H1 (cell line): ENCODE measurements around the gene TMUB1. TPM values are rescaled to one million over a fixed set of nuclear protein-coding genes. Genes with fewer than 3 reads are reported as not detected.

Experiments
- CTCF ChIA-PET: fragments of 300-600 bp; sonication (Branson Sonifier 250); formaldehyde crosslinking; loops from one replicate; lab custom pipeline; 2021; ENCODE audit not compliant: partially characterized antibody; lab: Charles Lee
- POLR2A ChIA-PET: fragments of 300-600 bp; sonication (Branson Sonifier 250); formaldehyde crosslinking; loops from one replicate; lab custom pipeline; 2021; ENCODE audit warnings: inconsistent platforms; ENCODE audit not compliant: partially characterized antibody; lab: Charles Lee
- DNase-seq, 2 experiments: peaks; one replicate each; pipeline versions ENCODE4 v3.0.0 to v3.0.0-alpha.2; 2010 to 2022; ENCODE audit warnings: low spot score in 2 of 2, low read depth in 1 of 2, mixed read lengths in 1 of 2
- FAIRE-seq: peaks from 2 replicates; lab custom pipeline; 2011; peaks lifted over from hg19 to GRCh38; lab: Jason Lieb, UNC
- H2AFZ ChIP-seq: 2 replicates; pipeline ENCODE4 v1.8.1; 2012; ENCODE audit warnings: low read length, inconsistent platforms
- H2AK5ac ChIP-seq: 2 replicates; pipeline ENCODE4 v1.6.1; 2013; ENCODE audit warnings: low read depth, low read length
- H2BK120ac ChIP-seq: replicated peaks from 2 replicates; pipeline ENCODE3; 2013; ENCODE audit warnings: low read depth, low read length, inconsistent platforms
- H2BK12ac ChIP-seq: 2 replicates; pipeline ENCODE4 v1.6.1; 2013; ENCODE audit warnings: low read depth, low read length
- H2BK15ac ChIP-seq: 2 replicates; pipeline ENCODE4 v1.6.1; 2013; ENCODE audit warnings: low read length
- H2BK20ac ChIP-seq: 2 replicates; pipeline ENCODE4 v1.6.1; 2013; ENCODE audit warnings: low read length
- H2BK5ac ChIP-seq: 2 replicates; pipeline ENCODE4 v1.6.1; 2013; ENCODE audit warnings: low read depth, low read length
- H3K14ac ChIP-seq: 2 replicates; pipeline ENCODE4 v1.6.1; 2013; ENCODE audit warnings: inconsistent platforms; ENCODE audit not compliant: insufficient read length
- H3K18ac ChIP-seq: 2 replicates; pipeline ENCODE4 v1.6.1; 2013; ENCODE audit warnings: low read length; ENCODE audit errors: extremely low read depth
- H3K23ac ChIP-seq: 2 replicates; pipeline ENCODE4 v1.6.1; 2013; ENCODE audit warnings: inconsistent platforms; ENCODE audit not compliant: insufficient read length
- H3K23me2 ChIP-seq: 2 replicates; pipeline ENCODE4 v1.6.1; 2013; ENCODE audit warnings: low read depth, low read length
- H3K27ac ChIP-seq: 2 replicates; pipeline ENCODE4 v1.6.1; 2011; ENCODE audit warnings: low read depth, low read length, inconsistent platforms
- H3K27me3 ChIP-seq, 4 experiments: replicated peaks in 1 of 4; 1 replicate in 1 of 4; 2 replicates in 3 of 4; pipeline versions ENCODE4 v1.6.1 to v1.8.1; 2011 to 2013; ENCODE audit warnings: low read length in 3 of 4, mild to moderate bottlenecking in 3 of 4, inconsistent platforms in 2 of 4, mixed read lengths in 2 of 4, moderate library complexity in 1 of 4; ENCODE audit not compliant: control insufficient read depth in 3 of 4, insufficient read depth in 3 of 4; ENCODE audit errors: extremely low read depth in 1 of 4
- H3K36me3 ChIP-seq, 4 experiments: 2 replicates each; pipeline versions ENCODE4 v1.6.1 to v1.8.1; 2011 to 2013; ENCODE audit warnings: mild to moderate bottlenecking in 4 of 4, low read length in 3 of 4, moderate library complexity in 2 of 4, control low read depth in 1 of 4, inconsistent platforms in 1 of 4; ENCODE audit not compliant: insufficient read depth in 4 of 4, control insufficient read depth in 2 of 4
- H3K4ac ChIP-seq: replicated peaks from 2 replicates; pipeline ENCODE3; 2013; ENCODE audit warnings: low read length, low read depth, mixed read lengths, inconsistent platforms; ENCODE audit not compliant: insufficient read length
- H3K4me1 ChIP-seq, 4 experiments: replicated peaks in 1 of 4; 1 replicate in 1 of 4; 2 replicates in 3 of 4; pipeline versions ENCODE4 v1.6.1 to v1.8.1; 2011 to 2013; ENCODE audit warnings: low read length in 3 of 4, inconsistent platforms in 2 of 4, mixed read lengths in 1 of 4; ENCODE audit not compliant: insufficient read depth in 4 of 4, control insufficient read depth in 3 of 4
- H3K4me2 ChIP-seq, 2 experiments: 2 replicates each; pipeline versions ENCODE4 v1.6.1 to v1.8.1; 2011 to 2013; ENCODE audit warnings: low read depth in 2 of 2, low read length in 2 of 2, control low read depth in 1 of 2, inconsistent platforms in 1 of 2, mild to moderate bottlenecking in 1 of 2; ENCODE audit not compliant: insufficient read depth in 1 of 2
- H3K4me3 ChIP-seq, 4 experiments: fragments of 200-600, 300-600 bp in 1 of 4; sonication (generic), shearing (Covaris generic), sonication (Bioruptor Twin) in 1 of 4; 2 replicates each; pipeline versions ENCODE4 v1.5.1 to v1.8.1; 2011 to 2016; ENCODE audit warnings: low read length in 4 of 4, low read depth in 3 of 4, control low read depth in 2 of 4, inconsistent platforms in 2 of 4, mild to moderate bottlenecking in 2 of 4, mixed read lengths in 1 of 4, moderate library complexity in 1 of 4; ENCODE audit not compliant: insufficient read depth in 2 of 4; ENCODE audit errors: extremely low read depth in 1 of 4
- H3K56ac ChIP-seq: replicated peaks from 2 replicates; pipeline ENCODE3; 2013; ENCODE audit warnings: low read depth, mild to moderate bottlenecking, mixed read lengths, low read length, inconsistent platforms; ENCODE audit not compliant: insufficient read length
- H3K79me1 ChIP-seq: 2 replicates; pipeline ENCODE4 v1.6.1; 2013; ENCODE audit warnings: low read depth, low read length, control low read depth
- H3K79me2 ChIP-seq, 2 experiments: 2 replicates each; pipeline versions ENCODE4 v1.6.1 to v1.8.1; 2012 to 2013; ENCODE audit warnings: low read length in 2 of 2, mild to moderate bottlenecking in 2 of 2, inconsistent platforms in 1 of 2; ENCODE audit not compliant: insufficient read depth in 2 of 2, control insufficient read depth in 1 of 2
- H3K9ac ChIP-seq, 4 experiments: replicated peaks in 1 of 4; 1 replicate in 1 of 4; 2 replicates in 3 of 4; pipeline versions ENCODE4 v1.6.1 to v1.8.1; 2011 to 2013; ENCODE audit warnings: low read depth in 3 of 4, low read length in 3 of 4, control low read depth in 2 of 4, mild to moderate bottlenecking in 2 of 4, moderate library complexity in 2 of 4, inconsistent platforms in 1 of 4; ENCODE audit errors: extremely low read depth in 1 of 4
- H3K9me3 ChIP-seq, 2 experiments: 2 replicates each; pipeline versions ENCODE4 v1.6.1 to v1.8.1; 2012 to 2013; ENCODE audit warnings: mild to moderate bottlenecking in 2 of 2, moderate library complexity in 2 of 2, control low read depth in 1 of 2, inconsistent platforms in 1 of 2, low read depth in 1 of 2, low read length in 1 of 2, mixed read lengths in 1 of 2; ENCODE audit not compliant: insufficient read depth in 2 of 2
- H4K20me1 ChIP-seq, 2 experiments: replicated peaks in 1 of 2; 2 replicates each; pipeline versions ENCODE3 to v1.8.1; 2011 to 2013; ENCODE audit warnings: inconsistent platforms in 2 of 2, low read length in 2 of 2, mild to moderate bottlenecking in 1 of 2; ENCODE audit not compliant: insufficient read depth in 2 of 2, control insufficient read depth in 1 of 2
- H4K5ac ChIP-seq: 2 replicates; pipeline ENCODE4 v1.6.1; 2013; ENCODE audit warnings: low read length, low read depth, mixed read lengths, inconsistent platforms; ENCODE audit not compliant: insufficient read length
- H4K8ac ChIP-seq: 2 replicates; pipeline ENCODE4 v1.8.0; 2013; ENCODE audit warnings: mild to moderate bottlenecking, moderate library complexity, low read length, inconsistent platforms; ENCODE audit not compliant: insufficient read depth; ENCODE audit errors: extremely low read depth
- H4K91ac ChIP-seq: replicated peaks from 2 replicates; pipeline ENCODE3; 2013; ENCODE audit warnings: low read length, mixed read lengths, inconsistent platforms; ENCODE audit not compliant: insufficient read length
- CHD1 ChIP-seq: IDR thresholded peaks from 2 replicates; pipeline ENCODE4 v1.6.1; 2012; ENCODE audit warnings: low read depth, low read length, improper control_type of control experiment
- HDAC6 ChIP-seq: IDR thresholded peaks from one replicate; pipeline ENCODE4 v1.7.1; 2012; ENCODE audit warnings: low read depth, mild to moderate bottlenecking, inconsistent platforms, low read length, moderate library complexity
- POU5F1 ChIP-seq: IDR thresholded peaks from 2 replicates; pipeline ENCODE4 v1.6.1; 2011; ENCODE audit warnings: low read depth, mild to moderate bottlenecking, low read length, moderate library complexity
- RNF2 ChIP-seq: fragments of 200-900, 300-1000 bp; sonication (generic); IDR thresholded peaks from 2 replicates; pipeline ENCODE4 v1.7.1; 2016; ENCODE audit warnings: borderline replicate concordance, low read depth, mild to moderate bottlenecking, antibody characterized with exemption, low read length; ENCODE audit not compliant: poor library complexity, severe bottlenecking; ENCODE audit errors: missing control alignments
- RXRA ChIP-seq: IDR thresholded peaks from 2 replicates; pipeline ENCODE4 v1.6.1; 2011; ENCODE audit warnings: low read depth, mild to moderate bottlenecking, low read length, moderate library complexity; ENCODE audit not compliant: insufficient read depth
- WGBS, 2 experiments: shearing (Covaris generic) in 1 of 2; methylation state at CpG; one replicate each; pipeline versions ENCODE4 v1.1.6 to v1.1.7; 2013 to 2015; ENCODE audit warnings: low lambda C conversion rate in 2 of 2, mixed read lengths in 2 of 2, inconsistent platforms in 1 of 2, low coverage in 1 of 2, missing lambda C conversion rate in 1 of 2; ENCODE audit not compliant: insufficient replicate concordance in 2 of 2, insufficient coverage in 1 of 2, insufficient read length in 1 of 2; ENCODE audit errors: extremely low coverage in 1 of 2, missing lambda C conversion rate in 1 of 2; 5-methylcytosine and 5-hydroxymethylcytosine counted together
- polyA plus RNA-seq, 7 experiments: library from polyadenylated mRNA; depleted of rRNA in 3 of 7; stranded (reverse) in 5 of 7; unstranded in 2 of 7; fragments of >200 nt in 5 of 7; fragments of 200-250 nt in 2 of 7; gene quantifications; 1 replicate in 5 of 7; 2 replicates in 1 of 7; 4 replicates in 1 of 7; pipeline versions ENCODE4 v1.2.1 to v1.2.3, GENCODE V29; 2011 to 2013; ENCODE audit warnings: missing spikeins in 2 of 7, mixed read lengths in 2 of 7
- total RNA-seq: library from RNA; stranded (reverse); fragmentation: NEBNext Ultra II Directional; extraction: Animal tissue kit (Norgen Biotek cat#: 25700); gene quantifications from 2 replicates; pipeline ENCODE4 v1.2.1, GENCODE V29; 2021
- TF ChIP-seq, protein P1 (sequence below): IDR thresholded peaks from 2 replicates; pipeline ENCODE4 v1.6.1; 2012; ENCODE audit warnings: low read length, inconsistent platforms
- TF ChIP-seq, protein P2 (sequence below): IDR thresholded peaks from 2 replicates; pipeline ENCODE4 v1.6.1; 2011; ENCODE audit warnings: low read depth, mild to moderate bottlenecking, low read length; ENCODE audit not compliant: insufficient read depth

The TMUB1 gene
- total and polyA plus RNA-seq, 2 of the 8 experiments (the other 6 are each of a cell fraction or from before 2014, with no cell fraction given) = 41.4 to 56.2 TPM

DNA sequence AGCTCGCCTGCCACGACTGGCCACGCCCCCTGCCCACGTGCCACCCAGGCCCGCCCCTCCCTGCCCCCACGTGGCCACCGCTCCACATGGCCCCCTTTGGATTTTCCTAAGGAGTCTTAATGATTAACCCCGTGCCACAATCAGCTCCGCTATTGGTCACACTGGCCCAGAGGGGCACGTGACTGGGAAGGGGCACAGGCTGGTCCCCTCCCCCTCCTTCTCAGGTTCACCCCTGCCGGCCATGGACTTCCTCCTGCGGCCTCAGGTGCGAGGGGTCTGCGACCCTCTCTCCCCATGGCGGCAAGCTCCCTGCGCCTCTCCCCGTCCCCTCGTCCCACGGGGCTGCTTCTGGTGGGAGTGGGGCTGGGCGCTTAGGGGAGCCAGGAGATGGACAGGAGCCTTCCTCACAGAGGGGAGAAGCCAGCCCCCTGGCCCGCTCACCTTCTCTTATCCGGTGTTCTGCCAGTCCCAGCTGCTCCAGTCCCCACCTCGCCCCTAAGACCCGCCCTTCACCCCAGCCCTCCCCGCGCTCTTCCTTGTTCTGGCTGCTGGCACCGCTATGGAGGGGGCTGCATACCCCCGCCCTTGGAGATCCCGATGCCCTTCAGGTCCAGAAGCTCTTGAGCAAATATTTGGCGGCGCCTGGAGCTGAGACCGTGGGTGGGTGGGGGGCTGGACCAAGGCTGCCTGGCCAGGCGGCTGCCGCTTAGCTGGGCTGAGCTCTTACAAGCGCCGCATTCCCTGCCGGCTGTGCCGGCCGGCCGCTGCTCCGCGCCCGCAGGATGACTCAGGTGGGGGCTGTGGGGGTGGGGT lies 20.7 kb downstream of the TMUB1 start:
- WGBS, 2 experiments = 1% methylated on average over 33 of the region's 43 CpGs; no CpG with 5 or more reads in 1 of the 2 experiments
- TF ChIP-seq RNF2 (no peak), RXRA (no peak), CHD1 (no peak), HDAC6 (no peak), POU5F1 (no peak)
- TF ChIP-seq, protein P1, sequence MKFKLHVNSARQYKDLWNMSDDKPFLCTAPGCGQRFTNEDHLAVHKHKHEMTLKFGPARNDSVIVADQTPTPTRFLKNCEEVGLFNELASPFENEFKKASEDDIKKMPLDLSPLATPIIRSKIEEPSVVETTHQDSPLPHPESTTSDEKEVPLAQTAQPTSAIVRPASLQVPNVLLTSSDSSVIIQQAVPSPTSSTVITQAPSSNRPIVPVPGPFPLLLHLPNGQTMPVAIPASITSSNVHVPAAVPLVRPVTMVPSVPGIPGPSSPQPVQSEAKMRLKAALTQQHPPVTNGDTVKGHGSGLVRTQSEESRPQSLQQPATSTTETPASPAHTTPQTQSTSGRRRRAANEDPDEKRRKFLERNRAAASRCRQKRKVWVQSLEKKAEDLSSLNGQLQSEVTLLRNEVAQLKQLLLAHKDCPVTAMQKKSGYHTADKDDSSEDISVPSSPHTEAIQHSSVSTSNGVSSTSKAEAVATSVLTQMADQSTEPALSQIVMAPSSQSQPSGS = no peak
- TF ChIP-seq, protein P2, sequence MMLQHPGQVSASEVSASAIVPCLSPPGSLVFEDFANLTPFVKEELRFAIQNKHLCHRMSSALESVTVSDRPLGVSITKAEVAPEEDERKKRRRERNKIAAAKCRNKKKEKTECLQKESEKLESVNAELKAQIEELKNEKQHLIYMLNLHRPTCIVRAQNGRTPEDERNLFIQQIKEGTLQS = peak; percentile 97

More for the DNA sequence above, 20.7 kb downstream of the TMUB1 start:
- CTCF ChIA-PET = interaction anchor here (0.9 to 9.7 kb wide), 21 partner anchors 10 to 181 kb away, joined by 3 to 88 read pairs (median 4); partner anchors contain the start of genes ABCB8 and AGAP3
- POLR2A ChIA-PET = interaction anchor here (0.7 to 7.9 kb wide), 15 partner anchors 8 to 190 kb away, joined by 3 to 77 read pairs (median 5); partner anchors contain the start of genes ABCB8, AGAP3 and FASTK
- peaks cover 0 to 8% of the 10 kb centered on the region in 2 experiments; a peak in 1 of 4 replicates for H3K79me2 ChIP-seq
- H3K4me3 ChIP-seq = peak overlapping the region; percentile 36 to 91 (median 46)
- peaks cover 25% of the 10 kb centered on the region for H3K23me2 ChIP-seq
- peaks cover 0 to 2% (median 0%) of the 10 kb centered on the region in 4 experiments; a peak in 2 of 7 replicates for H3K27me3 ChIP-seq
- peak overlapping the region in 2 of 4 experiments; percentile 20 to 28; a peak in 2 of 7 replicates for H3K9ac ChIP-seq
- peak overlapping the region; percentile 89 for H4K5ac ChIP-seq
- peak overlapping the region; percentile 84; the same call in 1 of the 2 replicates for H2BK12ac ChIP-seq
- peaks cover 12 to 37% (median 32%) of the 10 kb centered on the region in 4 experiments for H3K4me1 ChIP-seq
- H2AK5ac ChIP-seq = no peak overlapping the region; the same call in 1 of the 2 replicates
- peaks cover 5 to 9% of the 10 kb centered on the region in 2 experiments for H4K20me1 ChIP-seq
- no peak overlapping the region for H2BK120ac ChIP-seq
- peak overlapping the region; percentile 69; the same call in 1 of the 2 replicates for H3K27ac ChIP-seq
- H3K79me1 ChIP-seq = peaks cover 6% of the 10 kb centered on the region; the same call in 1 of the 2 replicates
- no peak overlapping the region for H2AFZ ChIP-seq
- H3K9me3 ChIP-seq = no peaks in the 10 kb centered on the region
- FAIRE-seq (no peak), DNase-seq (peak; percentile 92 to 95)
- no peak overlapping the region for H3K4ac ChIP-seq
- peak overlapping the region; percentile 93 for H4K91ac ChIP-seq
- peak overlapping the region; percentile 87; the same call in 1 of the 2 replicates for H2BK5ac ChIP-seq
- H3K14ac ChIP-seq = no peak overlapping the region
- H3K23ac ChIP-seq = no peak overlapping the region
- peak overlapping the region; percentile 95 for H3K18ac ChIP-seq
- H2BK20ac ChIP-seq = no peak overlapping the region
- H3K4me2 ChIP-seq = peak overlapping the region; percentile 86 to 88
- peak overlapping the region; percentile 83; the same call in 1 of the 2 replicates for H4K8ac ChIP-seq
- no peak overlapping the region for H2BK15ac ChIP-seq
- H3K56ac ChIP-seq = peak overlapping the region; percentile 65
- H3K36me3 ChIP-seq = peaks cover 3 to 28% (median 14%) of the 10 kb centered on the region in 4 experiments; a peak in 6 of 8 replicates
